GM19099 (cell line): Measurements from ENCODE around the gene TNP1.

Experiments used
- POLR2A ChIP-seq: IDR thresholded peaks from 3 replicates; pipeline ENCODE4 v1.6.1; 2011; ENCODE audit warnings: low read depth; ENCODE audit not compliant: insufficient read length; ENCODE audit errors: extremely low read depth

Gene TNP1

GRCh38 chr2:216859944-216860343, at the start of gene TNP1:
TNP1 (minus strand) TSS chr2:216860064; CDS start chr2:216860034, 30 bp downstream.
- TF ChIP-seq POLR2A: no peak

DNA sequence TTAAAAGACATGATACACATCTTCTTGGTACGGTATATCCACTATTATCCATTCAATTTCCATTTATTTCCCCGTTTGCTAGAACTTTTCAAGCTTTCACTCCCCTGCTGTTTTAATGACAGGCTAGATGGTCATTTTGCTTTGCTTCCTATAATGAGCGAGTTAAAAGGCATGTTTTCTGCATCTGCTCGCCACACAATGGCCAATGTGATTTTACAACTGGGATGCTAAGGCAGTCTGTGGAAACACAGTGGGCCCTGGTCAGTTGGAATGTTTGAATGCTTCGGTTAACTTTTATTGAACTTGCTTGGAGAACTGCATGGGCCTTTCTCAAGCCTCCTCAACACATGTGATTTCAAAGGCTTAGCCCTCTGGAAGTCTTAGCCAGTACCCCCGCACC, 48.4 kb upstream of the TNP1 start:
- no peak for TF ChIP-seq POLR2A

- TF ChIP-seq POLR2A: no peak
Measured at GRCh38 chr2:216905649-216906329, 45.9 kb upstream of the TNP1 start.

DNA sequence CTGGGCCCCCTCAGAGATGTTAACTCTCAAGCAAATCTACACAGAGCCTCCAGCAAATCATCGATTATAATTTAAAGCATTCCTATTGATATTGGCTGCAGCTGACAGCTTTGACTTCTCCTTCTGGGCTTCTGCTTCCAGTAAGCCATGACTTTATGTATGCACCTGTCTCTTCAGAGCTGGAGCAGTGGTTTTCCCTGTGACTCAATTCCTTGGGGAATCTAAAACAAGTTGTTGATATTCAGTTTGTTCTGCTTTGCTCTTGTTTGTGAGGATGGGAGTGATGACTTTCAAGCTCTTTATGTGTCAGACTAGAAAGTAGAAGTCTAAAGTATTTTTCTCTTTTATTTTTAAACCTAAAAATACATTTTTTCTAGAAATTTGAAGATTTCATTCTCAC, 45.1 kb upstream of the TNP1 start:
- no peak for TF ChIP-seq POLR2A

DNA sequence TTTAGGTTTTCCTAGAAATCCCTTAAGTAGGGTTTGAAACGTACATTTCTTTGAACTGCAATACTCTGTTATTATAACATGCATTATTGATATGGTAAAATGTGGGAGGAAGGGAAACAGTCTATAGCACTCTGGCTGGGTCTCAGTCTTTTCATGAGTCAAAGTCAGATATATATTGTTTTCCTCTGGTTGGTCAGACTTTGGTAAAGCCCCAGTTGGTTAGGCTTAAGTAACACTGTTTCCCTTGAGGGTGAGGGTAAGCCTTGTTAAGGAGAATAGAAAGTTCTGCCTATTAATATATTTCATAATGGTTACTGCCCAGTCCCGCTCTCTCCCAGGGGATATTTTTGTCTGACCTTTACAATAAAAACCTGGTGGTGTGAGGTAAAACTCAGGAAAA, 44.7 kb upstream of the TNP1 start:
- TF ChIP-seq POLR2A: no peak

GRCh38 chr2:216903470-216903869, 43.6 kb upstream of the TNP1 start:
- TF ChIP-seq POLR2A: no peak

DNA sequence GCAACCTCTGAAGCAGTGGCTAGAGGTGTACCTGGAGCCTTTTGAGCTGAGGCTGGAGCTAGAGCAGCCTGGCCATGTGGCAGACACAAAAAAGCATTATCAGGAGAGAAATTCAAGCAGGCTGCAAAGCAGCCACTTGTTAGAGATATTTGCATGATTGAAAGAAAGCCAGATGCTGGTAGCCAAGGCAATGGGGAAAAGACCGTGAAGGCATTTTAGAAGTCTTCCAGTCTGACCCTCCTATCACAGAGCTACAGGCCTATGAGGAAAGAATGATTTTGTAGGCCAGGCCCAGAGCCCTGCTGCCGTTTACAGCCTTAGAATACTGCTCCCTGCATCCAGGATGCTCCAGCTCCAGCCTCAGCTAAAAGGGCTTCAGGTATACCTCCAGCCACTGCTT, 41.4 kb upstream of the TNP1 start:
- no peak for TF ChIP-seq POLR2A

GRCh38 chr2:216900406-216900805, 40.5 kb upstream of the TNP1 start:
- no peak for TF ChIP-seq POLR2A

- no peak for TF ChIP-seq POLR2A
Measured at GRCh38 chr2:216897561-216898203, 37.8 kb upstream of the TNP1 start.

DNA sequence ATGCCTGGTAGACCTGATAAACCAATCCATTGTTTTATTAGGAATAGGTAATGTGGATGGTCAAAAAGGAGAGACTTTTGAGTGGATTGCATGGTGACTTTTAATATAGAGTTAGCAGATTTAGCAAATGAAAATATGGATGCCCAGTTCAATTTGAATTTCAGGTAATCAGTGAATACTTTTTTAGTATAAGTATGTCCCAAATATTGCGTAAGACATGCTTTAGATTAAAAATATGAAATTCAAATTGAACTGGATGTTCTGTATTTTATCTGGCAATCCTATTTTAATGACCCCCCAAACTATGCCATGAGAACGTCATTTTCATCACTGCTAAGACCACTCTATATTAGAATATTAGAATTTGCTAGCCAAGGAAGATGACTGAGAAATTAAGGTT, 30.3 kb upstream of the TNP1 start:
- no peak for TF ChIP-seq POLR2A

- TF ChIP-seq POLR2A: no peak
Measured at GRCh38 chr2:216888887-216889622, 29.2 kb upstream of the TNP1 start.

DNA sequence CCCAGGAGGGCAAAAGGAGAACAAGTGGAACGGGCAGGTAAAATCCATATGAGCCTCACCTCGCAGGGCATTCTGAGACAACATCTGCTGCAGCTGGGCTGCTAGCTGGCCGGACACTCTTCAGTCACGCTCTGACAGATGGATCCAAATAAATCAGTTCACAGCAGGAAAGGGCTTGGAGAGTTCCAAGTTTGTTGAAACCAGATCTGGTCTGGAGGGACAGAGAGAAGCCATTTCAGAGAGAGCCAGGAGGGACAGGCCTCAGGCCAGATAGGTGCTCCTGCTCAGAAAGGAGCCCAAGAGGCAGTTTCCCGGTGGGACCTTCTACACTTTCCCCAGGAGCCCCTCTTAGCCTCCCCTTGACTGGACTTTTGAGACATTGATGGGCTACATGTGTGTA, 28.2 kb upstream of the TNP1 start:
- no peak for TF ChIP-seq POLR2A

GRCh38 chr2:216887138-216887537, 27.3 kb upstream of the TNP1 start:
- no peak for TF ChIP-seq POLR2A

GRCh38 chr2:216885117-216885553, 25.3 kb upstream of the TNP1 start:
- TF ChIP-seq POLR2A: no peak

- TF ChIP-seq POLR2A: no peak
Measured at GRCh38 chr2:216884347-216884746, 24.5 kb upstream of the TNP1 start.

DNA sequence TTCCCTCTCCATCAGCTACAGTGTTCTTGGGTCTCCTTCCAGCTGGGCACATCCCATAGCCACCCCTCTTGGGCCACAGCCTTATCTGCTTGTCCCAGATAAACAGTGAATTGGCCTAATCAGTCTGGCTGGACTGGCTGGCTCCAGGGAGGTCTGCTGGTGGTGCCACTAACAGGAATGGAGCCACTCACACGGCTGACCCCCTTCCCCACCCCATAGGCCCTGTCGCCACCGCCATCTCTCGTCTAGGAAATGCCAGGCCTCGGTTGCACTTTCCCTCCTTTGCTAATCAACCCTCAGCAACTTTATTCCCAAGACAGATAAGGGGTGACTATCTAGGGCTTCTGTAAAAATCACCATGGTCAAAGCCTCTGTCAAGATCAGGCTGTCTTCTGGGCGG, 23.0 kb upstream of the TNP1 start:
- TF ChIP-seq POLR2A: no peak

DNA sequence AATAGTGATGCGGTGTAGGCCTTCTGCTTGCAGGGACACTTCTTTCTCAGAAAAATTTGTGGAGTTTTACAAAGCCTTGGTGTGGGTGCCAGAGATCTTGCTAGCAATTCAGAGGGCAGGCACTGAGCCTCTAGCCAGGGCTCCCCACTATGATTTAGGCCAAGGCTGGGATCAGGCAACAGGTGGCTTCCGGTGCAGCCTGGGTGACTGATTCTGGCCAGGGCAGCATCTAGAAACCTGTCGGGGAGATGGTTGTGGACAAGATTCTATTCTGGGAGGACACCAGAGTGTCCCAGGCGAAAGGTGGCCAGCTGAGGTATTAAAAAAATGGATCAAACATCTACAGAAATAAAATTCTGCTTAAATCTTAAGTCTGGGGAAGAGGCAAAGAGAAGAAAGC, 21.5 kb upstream of the TNP1 start:
- no peak for TF ChIP-seq POLR2A
